GM10266 (cell line): ENCODE results near the gene DRC7.

Experiments used
- DNase-seq: peaks from one replicate; pipeline ENCODE4 v3.0.0; 2012; ENCODE audit errors: extremely low spot score
- TF ChIP-seq, protein P1 (sequence below): IDR thresholded peaks from 2 replicates; pipeline ENCODE4 v1.5.1; 2012; ENCODE audit warnings: mild to moderate bottlenecking, low read depth; ENCODE audit not compliant: control insufficient read depth, insufficient read depth; ENCODE audit errors: missing control alignments

The DRC7 gene

DNA sequence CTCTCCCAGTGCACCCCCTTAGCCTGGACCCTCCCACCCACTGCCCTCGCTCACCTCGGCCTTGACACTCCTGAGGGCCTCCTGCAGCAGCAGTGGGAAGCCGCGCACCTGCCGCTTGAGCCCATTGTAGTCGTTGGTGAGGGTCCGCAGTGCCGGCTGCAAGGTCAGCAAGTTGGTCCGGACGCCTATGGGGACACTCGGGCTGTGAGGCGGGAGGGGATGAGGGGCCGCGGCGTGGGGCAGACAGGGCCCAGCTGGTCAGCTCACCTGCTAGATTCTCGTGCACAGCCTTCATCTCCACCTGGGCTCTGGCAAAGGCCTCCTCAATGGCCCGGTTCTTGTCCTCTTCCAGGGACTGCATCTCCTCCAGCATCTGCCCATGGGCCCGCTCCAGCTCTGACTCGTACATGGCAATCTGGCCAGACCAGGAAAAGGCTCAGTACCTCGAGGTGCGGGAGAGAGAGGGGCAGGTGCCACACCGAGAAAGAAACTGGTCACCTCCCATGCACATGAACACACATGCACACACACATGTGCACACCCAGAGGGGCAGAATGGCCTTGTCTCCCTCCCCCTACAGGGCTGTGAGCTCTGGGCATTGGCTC lies 75.0 kb downstream of the DRC7 start:
- TF ChIP-seq, protein P1, sequence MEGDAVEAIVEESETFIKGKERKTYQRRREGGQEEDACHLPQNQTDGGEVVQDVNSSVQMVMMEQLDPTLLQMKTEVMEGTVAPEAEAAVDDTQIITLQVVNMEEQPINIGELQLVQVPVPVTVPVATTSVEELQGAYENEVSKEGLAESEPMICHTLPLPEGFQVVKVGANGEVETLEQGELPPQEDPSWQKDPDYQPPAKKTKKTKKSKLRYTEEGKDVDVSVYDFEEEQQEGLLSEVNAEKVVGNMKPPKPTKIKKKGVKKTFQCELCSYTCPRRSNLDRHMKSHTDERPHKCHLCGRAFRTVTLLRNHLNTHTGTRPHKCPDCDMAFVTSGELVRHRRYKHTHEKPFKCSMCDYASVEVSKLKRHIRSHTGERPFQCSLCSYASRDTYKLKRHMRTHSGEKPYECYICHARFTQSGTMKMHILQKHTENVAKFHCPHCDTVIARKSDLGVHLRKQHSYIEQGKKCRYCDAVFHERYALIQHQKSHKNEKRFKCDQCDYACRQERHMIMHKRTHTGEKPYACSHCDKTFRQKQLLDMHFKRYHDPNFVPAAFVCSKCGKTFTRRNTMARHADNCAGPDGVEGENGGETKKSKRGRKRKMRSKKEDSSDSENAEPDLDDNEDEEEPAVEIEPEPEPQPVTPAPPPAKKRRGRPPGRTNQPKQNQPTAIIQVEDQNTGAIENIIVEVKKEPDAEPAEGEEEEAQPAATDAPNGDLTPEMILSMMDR = no peak
- DNase-seq = no peak

DNA sequence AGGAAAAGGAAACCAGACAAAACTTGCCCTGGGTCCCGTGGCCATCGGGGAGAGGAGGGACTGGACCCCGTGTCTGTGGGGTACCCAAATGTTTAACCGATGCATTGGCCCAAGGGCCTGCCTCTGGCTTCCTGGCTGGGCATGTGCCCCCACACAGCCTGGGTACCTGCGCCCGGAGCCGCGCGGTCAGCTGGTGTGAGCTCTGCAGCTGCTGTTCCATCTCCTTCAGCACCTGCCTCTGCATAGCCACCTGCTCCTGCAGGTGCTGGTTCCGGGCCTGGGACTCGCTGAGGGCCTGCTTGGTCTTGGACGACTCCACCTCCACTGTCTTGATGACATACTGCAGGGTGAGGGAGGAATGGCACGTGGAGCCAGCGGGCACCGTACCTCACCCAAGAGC lies 75.8 kb downstream of the DRC7 start:
- DNase-seq = no peak
- TF ChIP-seq, protein P1 = no peak

DNA sequence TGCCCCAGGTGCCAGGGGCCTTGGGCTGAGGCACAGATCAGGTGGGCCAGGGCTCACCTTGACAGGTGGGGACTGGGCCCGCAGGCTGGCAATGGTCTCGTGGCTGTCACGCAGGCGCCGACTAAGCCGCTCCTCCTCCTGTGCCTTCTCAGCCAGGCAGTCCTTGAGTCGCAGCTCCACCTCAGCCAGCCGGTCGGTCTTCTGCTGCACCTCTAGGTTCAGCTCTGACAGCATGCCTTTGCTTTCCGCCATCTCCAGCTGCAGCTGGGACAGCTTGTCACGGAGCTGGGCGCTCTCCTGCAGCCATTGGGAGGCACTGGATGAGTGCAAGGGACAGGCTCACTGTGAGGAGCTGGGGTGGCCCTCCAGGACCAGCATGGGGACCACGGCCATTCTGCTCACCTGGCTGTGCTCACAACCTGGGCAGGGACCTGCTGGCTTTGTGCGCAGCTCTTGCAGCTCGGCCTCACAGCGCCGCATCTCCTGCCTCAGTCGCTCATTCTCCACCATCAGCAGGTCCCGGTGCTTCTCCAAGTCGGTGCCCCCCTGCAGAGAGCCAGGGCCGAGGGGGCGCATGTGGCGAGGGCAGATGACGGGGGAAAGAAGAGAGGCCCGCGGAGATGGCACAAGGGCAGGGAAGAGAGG lies 76.7 kb downstream of the DRC7 start:
- TF ChIP-seq, protein P1 = no peak
- DNase-seq = no peak

DNA sequence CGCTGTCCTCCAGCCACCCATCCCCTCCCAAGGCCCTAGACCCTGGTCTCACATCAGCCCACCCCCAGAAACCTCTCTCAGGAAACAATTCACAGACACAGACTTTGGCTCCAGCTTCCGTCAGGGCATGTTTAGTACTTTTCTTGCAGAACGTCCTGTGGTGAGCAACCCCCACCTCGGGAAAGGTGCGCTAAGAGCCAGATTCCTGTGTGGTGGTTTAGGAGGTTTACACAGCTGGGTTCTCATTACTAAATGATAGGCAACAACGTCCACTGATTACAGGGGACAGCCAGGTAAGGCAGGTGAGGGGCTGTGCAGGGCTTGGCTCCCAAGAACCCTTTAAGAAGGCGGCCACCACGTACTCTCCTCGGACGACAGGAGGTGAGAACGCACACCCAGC lies 78.4 kb downstream of the DRC7 start:
- DNase-seq = no peak
- TF ChIP-seq, protein P1 = no peak

DNA sequence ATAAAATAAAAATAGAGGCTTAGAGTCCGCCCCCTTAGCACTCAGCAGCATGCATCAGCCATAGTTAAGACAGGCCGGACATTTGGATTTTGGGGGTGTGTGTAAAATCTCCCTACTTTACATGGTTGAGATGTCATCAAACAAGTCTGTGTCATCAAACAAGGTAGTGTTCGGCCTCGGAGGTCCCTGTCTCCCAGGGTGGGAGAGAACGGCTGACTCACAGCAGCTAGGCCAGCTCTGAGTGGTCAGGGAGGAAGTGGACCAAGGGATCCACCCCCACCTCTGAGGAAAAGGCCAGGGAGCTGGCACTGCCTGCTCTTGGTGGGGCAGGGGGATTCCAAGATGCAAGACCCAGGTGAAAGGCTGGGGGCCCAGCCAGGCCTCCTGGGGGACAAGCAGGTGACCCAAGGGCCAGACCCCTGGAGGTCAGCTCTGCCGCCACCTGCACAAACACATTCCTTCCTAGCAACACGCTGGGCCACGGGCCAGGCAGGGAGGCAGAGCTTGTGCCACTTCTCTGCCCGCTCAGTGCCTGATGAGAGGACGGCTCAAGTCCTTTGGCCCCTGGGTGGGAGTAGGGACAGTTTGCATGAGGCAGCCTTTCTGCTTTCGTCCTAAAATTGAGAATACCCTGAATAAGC lies 79.2 kb downstream of the DRC7 start:
- DNase-seq = no peak
- TF ChIP-seq, protein P1 = no peak

DNA sequence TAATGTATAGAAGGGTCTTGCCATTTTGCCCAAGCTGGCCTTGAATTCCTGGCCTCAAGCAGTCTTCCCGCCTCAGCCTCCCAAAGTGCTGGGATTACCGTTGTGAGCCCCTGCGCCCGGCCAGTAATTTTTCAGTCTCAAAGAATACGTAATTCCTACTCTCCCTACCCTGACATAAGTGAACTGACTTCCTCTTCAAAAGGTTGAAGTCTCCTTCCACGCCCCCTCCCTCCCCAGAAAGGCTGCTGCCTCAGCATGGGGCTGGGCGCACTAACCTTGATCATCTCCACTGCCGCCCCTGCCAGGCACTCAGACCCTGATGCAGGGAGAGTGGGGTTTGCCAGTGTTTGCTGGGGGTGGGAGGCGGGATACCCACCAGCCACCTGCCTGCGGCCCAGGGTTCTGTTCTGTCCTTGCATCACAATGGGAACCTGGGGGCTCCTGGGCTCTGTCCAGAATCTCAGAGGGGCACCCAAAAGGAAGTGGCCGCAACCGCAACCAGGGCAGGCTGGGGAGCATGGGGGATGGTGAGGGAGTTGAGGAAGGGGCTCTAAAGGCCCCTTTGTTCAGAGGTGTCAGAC lies 80.2 kb downstream of the DRC7 start:
- TF ChIP-seq, protein P1 = no peak
- DNase-seq = no peak

DNA sequence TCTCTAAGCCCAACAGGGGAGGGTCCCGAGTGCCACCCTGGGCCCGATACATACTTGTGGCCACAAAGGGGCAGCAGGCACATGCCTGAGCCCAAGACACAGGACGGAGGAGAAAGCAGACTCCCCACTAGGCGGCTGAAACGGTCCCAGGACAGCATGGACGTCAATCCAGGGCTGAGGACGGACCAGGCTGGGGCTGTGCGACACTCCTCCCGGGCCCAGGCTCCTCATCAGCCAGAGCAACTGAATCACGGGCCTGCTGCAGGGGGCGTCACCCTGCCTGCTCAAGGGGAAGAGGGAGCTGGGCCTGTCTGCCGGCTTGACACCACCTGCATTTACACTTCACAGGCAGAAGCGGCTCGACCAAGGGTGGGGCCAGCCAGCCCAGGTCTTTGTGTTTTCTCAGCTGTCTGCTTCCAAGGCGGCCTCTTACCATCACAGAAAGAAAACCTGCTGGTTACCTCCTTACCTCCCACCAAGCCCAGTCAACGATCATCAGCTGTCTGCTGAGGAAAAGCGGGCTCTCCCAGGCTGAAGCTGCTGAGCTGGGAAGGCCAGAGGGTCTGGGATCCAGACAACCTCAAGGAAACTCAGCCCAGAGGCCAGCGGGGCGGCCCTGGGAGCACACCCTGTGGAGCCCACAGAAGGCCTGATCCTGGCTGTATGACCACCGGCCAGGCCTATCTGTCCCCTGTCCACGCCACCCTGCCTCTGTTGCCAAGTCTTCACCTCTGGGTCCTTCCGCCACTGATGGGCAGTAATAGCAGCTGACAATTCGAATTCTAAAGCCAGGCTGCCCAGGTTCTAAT lies 81.3 kb downstream of the DRC7 start:
- TF ChIP-seq, protein P1 = peak; percentile 20
- DNase-seq = no peak
